GM12801 (cell line): Measurements from ENCODE around the gene C1QTNF6.

Source experiments
- CTCF ChIP-seq: IDR thresholded peaks from one replicate; pipeline ENCODE4 v1.5.1; 2011; ENCODE audit warnings: control low read depth; ENCODE audit not compliant: insufficient read length; ENCODE audit errors: extremely low read depth

The C1QTNF6 gene

DNA sequence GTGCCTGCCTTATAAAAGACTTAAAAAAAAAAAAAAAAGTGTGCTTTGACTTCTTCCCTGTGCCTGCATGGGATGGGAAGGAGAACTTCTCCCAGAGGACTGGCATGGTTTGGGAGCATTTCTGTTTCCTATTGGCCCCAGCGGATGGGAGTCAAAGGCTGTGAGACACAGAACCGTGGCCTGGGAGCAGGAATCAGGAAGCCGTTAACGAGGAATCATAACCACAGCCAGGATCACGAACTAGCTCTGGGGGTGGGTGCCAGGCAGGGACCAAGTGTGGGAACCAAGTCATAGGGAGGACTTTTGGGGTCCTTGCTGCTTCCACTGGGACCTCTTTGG is 526 bp downstream of the C1QTNF6 start:
- TF ChIP-seq CTCF: no peak

- no peak for TF ChIP-seq CTCF
These were observed 987 bp downstream of the C1QTNF6 start for GRCh38 chr22:37186997-37187522.

DNA sequence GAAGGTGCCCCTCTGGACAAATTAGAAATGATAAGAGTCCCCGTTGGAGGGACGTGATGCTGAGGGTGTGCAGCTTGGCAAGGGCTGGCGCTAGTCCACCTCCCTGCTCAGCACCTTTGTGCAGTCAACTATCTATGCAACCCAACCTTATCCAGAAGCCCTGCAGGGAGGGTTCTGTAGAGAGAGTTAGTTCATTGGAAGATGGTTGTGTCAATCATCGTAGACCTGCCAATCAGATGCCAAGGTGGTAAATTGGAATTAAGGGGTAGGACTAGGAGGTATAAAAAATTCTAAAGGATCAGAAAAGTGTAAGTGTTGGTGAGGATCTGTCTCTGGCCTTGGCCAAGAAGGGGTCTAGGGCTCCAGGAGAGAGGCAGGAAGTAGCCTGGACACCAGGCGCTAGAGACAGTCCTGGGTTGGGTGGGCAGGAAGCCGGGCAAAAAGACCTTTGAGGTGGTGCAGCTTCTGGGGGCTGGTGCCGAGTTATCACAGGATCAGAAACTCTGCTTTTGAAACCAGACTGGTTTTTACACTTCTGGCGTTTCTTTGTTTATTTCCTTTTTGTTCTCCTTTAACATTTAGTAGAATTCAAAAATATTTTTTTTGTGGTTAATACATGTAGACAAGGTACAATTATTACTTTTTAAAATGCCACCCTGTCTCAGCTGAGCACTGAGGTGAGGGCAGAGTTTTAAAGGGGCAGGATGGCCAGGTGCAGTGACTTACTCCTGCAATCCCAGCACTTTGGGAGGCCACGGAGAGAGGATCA is 1.6 kb downstream of the C1QTNF6 start:
- no peak for TF ChIP-seq CTCF

- no peak for TF ChIP-seq CTCF
These were observed 2.3 kb downstream of the C1QTNF6 start for GRCh38 chr22:37185646-37186227.

DNA sequence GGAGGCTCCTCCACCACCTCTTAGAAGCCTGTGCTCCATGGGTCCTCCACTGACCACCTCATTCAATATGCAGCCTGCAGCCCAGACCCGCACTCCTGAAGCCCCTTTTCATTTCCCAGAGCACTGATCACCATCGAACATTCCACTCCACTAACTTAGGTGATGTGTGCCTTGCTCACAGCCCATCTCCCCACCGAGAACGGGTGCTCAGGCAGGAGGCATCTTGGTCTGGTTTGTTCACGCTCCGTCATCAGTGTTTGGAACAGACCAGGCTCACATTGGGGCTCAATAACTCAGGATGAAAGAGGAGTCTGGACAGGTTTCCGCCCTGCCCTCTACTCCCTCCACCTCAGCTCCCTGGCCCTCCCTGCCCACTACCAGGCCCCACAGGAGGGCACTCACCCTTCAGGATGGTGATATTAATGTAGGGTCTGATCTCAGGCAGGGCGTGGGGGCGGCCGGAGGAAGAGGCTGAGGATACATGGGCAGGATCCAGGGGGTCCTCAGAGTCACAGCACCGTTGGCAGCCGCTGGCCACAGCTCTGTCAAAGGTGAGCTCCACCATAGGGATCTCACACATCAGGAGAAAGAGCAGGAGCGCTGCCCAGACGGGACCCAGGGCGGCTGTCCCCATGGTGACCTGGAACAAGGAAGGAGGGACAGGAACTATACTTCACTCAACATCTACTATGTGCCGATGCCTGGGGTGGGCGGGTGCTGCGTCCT is 3.1 kb downstream of the C1QTNF6 start:
- TF ChIP-seq CTCF: no peak

DNA sequence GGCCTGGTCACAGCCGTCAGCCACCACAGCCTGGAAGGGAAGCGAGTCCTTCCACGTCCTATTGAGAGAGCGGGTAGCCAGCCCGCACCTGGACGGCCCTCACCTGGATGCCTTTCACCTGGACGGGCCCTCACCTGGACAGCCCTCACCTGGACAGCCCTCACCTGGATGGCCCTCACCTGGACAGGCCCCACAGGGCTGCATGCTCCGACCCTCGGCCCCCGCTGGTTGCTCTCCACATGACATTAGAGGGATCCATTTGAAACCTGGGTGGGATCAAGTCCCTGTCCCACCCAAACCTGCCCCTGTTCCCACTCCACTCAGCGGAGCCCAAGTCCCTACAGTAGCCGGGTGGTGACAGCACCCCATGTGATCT is 3.7 kb downstream of the C1QTNF6 start:
- no peak for TF ChIP-seq CTCF
